Hematopoietic multipotent progenitor cell treated with erythropoietin and hydrocortisone succinate and interleukin-3 and kit ligand, for 6 days (in vitro differentiated cells): ENCODE results near the gene MTX3.

ENCODE experiments used
- DNase-seq: peaks from one replicate; pipeline ENCODE4 v3.0.0-alpha.2; 2015

Gene MTX3

GRCh38 chr5:79982136-79982535 is 8.9 kb downstream of the MTX3 start:
- DNase-seq, result no peak

DNA sequence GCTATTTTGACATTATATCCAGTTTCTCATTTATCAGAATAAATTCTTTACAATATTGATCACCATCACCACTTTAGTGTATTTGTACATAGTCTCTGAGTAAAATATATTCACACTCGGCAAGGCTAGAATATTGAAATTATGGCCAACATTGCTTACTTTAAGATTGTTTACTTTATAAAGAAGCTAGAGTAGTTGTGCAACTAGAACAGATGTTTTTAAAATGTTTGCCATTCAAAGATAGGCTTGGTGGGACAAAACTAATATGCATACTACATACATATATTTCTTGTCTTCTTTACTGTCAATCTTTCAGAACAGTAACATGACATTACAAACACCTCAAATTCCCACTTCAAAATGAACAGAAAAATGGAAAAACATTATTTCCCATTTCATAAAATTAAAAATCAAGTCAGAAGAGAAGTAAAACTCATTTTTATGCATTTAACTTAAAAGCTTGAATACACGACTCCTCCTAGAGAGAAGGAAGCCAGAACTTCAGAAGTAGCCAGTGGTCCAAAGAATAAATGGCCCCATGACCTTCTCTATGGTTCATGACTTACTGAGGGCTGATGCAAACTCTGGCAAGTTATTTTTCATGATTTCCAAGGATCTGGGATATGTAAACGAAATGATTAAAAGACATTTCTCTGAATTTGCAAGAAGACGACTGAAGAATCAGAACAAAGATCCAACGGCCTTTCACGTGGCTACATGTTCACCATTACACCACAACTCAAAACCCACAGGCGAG is 14.1 kb downstream of the MTX3 start:
- no peak for DNase-seq

- no peak for DNase-seq
Observed at GRCh38 chr5:79975422-79975821, 15.6 kb downstream of the MTX3 start.

GRCh38 chr5:79974886-79975285 is 16.2 kb downstream of the MTX3 start:
- DNase-seq, result no peak

- DNase-seq, result no peak
Observed at GRCh38 chr5:79973996-79974395, 17.1 kb downstream of the MTX3 start.

DNA sequence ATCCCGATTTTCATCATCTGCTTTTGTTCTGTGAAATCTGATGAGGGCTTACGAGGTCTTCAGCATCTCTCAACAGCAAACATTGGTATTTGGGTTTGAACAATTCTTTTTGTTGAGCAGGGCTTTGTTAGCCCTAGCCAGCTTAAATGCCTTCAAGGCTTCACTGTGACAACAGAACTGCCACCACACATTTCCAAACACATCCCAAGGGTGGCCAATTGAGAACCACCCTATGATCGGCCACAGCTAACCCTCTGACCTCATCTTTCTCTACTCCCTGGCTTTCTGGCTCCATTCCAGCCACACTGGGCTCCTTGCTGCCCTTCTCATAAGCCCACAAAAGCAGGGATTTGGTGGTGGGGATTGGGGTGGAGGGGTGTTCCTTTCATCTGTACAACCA is 17.6 kb downstream of the MTX3 start:
- no peak for DNase-seq

DNA sequence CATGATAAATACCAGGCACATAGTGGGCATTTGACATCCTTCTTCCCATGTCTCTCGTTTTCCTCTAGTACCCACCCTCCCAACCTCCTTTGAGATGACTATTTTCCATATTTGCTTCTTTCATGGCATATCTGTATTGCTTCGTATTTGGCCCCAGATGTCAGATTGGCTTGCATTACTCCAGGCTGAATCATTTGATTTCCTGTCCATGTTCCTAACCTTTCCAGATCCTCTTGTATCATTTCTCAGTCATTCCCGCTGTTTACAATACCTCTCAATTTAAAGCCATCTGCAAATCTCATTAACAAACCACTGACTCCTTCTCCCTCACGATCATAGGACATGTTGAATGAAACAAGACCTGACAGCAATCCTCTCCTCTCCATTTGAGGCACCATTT is 19.9 kb downstream of the MTX3 start:
- no peak for DNase-seq

- no peak for DNase-seq
Observed at GRCh38 chr5:79966448-79966847, 24.6 kb downstream of the MTX3 start.

GRCh38 chr5:79964136-79964535 is 26.9 kb downstream of the MTX3 start:
- no peak for DNase-seq

DNA sequence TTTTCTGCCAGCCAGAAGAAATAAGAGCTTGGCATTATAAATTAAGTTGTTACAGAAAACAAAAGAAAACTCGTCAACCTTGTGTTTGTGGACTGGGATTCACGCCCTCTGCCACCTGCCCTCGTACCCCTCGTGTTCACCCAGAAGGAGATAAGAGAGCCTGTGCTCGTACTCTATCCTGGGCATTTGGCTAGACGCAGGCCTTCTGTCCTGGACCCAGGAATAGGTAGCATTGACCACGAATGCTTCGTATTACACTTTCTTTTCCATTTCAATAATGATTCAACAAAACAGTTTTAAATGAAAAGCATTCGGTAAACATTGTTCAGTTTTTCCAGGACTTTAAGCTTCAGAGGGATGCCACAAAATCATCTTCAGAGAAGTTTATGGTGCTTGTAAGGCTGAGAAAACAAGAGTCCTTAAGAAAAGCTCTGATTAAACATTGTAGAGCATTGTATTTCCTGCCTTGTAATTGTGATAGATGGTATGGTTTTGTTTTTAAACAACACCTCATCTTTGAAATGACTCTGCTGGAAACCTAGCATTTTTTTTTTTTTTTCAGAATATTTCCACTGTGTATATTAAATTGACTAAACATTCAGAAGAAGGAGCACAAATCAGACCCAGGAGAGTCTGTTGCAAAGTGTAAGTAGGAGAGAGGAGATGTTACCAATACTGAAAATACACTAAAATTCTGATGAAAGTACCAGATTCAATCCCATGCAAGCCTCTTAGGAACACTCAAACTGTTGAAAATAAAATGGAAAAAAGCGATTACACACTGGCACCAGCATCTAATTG is 27.6 kb downstream of the MTX3 start:
- DNase-seq, result no peak

DNA sequence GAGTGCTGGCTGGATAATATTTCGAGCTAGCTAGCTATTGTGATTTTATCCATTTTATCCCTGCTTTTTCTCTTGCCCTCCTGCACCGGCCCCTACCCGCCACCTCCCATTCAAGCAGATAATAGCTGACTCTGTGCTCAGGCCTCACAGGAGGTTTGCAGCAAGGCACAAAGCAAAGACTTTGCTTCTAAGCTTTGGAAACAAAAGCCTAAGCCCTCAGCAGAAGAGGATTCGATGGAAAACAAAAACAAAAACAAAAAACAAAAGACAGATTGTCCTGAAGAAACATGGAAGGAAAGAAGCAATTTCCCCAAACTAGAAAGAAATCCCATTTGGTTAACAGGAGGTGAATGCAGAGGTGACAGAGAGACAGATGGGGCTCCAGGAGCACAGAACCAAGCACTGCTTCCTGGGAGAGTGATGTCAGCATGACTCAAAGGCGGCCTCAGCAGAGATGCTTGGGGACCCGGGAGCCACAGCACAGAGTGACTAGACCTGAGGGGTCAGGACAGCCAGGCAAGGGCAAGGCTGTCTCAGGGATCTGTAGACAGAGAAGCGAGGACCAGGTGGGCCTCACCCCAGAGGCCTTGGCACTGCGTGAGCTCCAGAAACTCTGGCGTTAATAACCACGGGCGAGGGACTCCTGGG is 28.4 kb downstream of the MTX3 start:
- DNase-seq, result no peak

- no peak for DNase-seq
Observed at GRCh38 chr5:79961716-79962574, 29.1 kb downstream of the MTX3 start.

DNA sequence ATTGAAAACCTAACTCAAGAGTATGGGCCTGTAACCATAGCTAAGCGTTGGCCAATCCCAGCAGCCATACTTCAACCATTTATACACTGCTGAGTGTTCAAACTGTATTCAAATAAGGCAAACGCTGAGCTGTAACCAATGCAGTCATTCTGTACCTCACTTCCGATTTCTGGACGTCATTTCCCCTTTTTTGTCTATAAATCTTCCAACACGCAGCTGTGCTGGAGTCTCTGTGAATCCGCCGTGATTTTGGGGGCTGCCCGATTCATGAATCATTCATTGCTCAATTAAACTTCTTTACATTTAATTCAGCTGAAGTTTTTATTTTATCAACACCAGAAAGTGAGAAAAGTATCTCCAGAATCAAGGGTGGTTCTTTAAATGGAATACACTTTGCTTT is 31.7 kb downstream of the MTX3 start:
- no peak for DNase-seq

GRCh38 chr5:79955941-79956670 is 35.0 kb downstream of the MTX3 start:
- no peak for DNase-seq

GRCh38 chr5:79955356-79955895 is 35.6 kb downstream of the MTX3 start:
- DNase-seq, result no peak

DNA sequence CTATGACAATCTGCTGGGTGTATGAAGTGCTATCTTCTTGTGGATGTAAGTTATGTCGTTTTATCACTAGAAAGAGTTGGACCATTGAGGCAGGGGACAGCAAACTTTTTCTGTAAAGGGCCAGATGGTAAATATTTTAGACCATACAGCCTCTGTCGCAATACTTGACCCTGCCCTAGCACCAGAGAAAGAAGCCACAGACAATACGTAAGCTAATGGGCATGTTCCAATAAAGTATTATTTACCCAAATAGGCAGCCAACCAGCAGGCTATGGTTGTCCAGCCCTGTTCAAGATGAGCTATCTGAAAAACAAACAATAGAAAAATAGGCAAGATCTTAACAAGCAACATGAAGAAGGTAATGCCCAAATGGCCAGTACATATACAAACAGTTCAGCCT is 36.4 kb downstream of the MTX3 start:
- no peak for DNase-seq

GRCh38 chr5:79947567-79947966 is 43.5 kb downstream of the MTX3 start:
- no peak for DNase-seq

- DNase-seq, result no peak
Observed at GRCh38 chr5:79938468-79938867, 52.6 kb downstream of the MTX3 start.

DNA sequence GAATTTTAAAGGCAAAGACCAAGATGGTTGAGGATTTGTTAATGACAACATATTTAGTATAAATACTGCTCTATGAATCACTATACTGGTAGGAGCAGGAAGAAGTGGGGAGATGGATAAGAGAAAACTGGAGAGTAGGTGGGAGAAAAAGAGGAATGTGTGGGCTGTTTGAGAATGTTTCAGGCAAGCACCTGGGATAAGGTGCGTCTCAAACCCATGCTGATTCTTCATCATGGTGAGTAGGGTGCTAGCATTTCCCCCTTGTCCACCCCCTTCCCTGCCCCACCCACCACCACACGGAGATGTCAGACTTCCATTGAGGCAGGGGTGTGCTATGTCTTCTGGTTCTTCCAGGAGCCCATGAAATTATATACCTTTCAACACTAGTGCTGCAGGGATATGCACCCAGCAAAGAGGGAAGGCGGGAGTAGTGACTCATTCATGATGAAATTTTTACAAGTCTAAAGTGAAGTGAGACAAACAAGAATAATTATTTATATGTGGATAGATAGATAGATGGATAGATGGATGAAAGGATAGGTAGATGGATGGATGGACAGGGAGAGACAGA is 54.3 kb downstream of the MTX3 start:
- no peak for DNase-seq

GRCh38 chr5:79936002-79936645 is 54.9 kb downstream of the MTX3 start:
- DNase-seq, result no peak

GRCh38 chr5:79934681-79935080 is 56.4 kb downstream of the MTX3 start:
- no peak for DNase-seq
